Mucosa of rectum (tissue), 2 donors: ENCODE data around the gene CTCF.

Experiments used
- H3K27ac ChIP-seq, 2 donors: one replicate each; pipeline ENCODE4 v1.7.0; 2013; ENCODE audit warnings: inconsistent platforms in 2 of 2, low read depth in 2 of 2, low read length in 2 of 2
- H3K27me3 ChIP-seq, 2 donors: one replicate each; pipeline ENCODE4 v1.7.0; 2013; ENCODE audit warnings: low read length in 2 of 2; ENCODE audit not compliant: control insufficient read depth in 2 of 2, insufficient read depth in 2 of 2
- H3K36me3 ChIP-seq, 2 donors: one replicate each; pipeline ENCODE4 v1.7.0; 2013; ENCODE audit warnings: low read length in 2 of 2; ENCODE audit not compliant: control insufficient read depth in 2 of 2, insufficient read depth in 2 of 2
- H3K4me1 ChIP-seq, 2 donors: one replicate each; pipeline ENCODE4 v1.7.0; 2013; ENCODE audit warnings: low read length in 2 of 2, mild to moderate bottlenecking in 1 of 2; ENCODE audit not compliant: control insufficient read depth in 2 of 2, insufficient read depth in 2 of 2
- H3K4me3 ChIP-seq, 2 donors: one replicate each; pipeline ENCODE4 v1.7.0; 2013; ENCODE audit warnings: low read length in 2 of 2
- H3K9ac ChIP-seq, 2 donors: one replicate each; pipeline ENCODE4 v1.7.0; 2013; ENCODE audit warnings: low read length in 2 of 2, low read depth in 1 of 2, mild to moderate bottlenecking in 1 of 2
- H3K9me3 ChIP-seq, 2 donors: one replicate each; pipeline ENCODE4 v1.7.0; 2013; ENCODE audit warnings: low read length in 2 of 2; ENCODE audit not compliant: control insufficient read depth in 2 of 2
- donor health status: healthy.
- donor health status: Normal muscosa, but diverticular disease.

The CTCF gene

GRCh38 chr16:67662653-67663010 is 100.3 kb downstream of the CTCF start:
- Histone ChIP-seq H3K4me3 (no peak overlapping the region), H3K36me3 (peaks cover 0 to 2% of the 10 kb centered on the region in 2 donors), H3K4me1 (peaks cover 30 to 33% of the 10 kb centered on the region in 2 donors), H3K9me3 (no peaks in the 10 kb centered on the region), H3K9ac (no peak overlapping the region), H3K27ac (no peak overlapping the region), H3K27me3 (no peaks in the 10 kb centered on the region)

- H3K4me1 ChIP-seq: peaks cover 37 to 39% of the 10 kb centered on the region in 2 donors
- no peaks in the 10 kb centered on the region for H3K27me3 ChIP-seq
- no peaks in the 10 kb centered on the region for H3K9me3 ChIP-seq
- no peak overlapping the region for H3K27ac ChIP-seq
- H3K4me3 ChIP-seq: no peak overlapping the region
- H3K9ac ChIP-seq: no peak overlapping the region
- H3K36me3 ChIP-seq: no peaks in the 10 kb centered on the region
These were observed 101.0 kb downstream of the CTCF start for GRCh38 chr16:67663151-67663876.

- Histone ChIP-seq H3K4me1 (peaks cover 38 to 41% of the 10 kb centered on the region in 2 donors), H3K4me3 (no peak overlapping the region), H3K9ac (no peak overlapping the region), H3K27me3 (no peaks in the 10 kb centered on the region), H3K36me3 (no peaks in the 10 kb centered on the region), H3K27ac (no peak overlapping the region), H3K9me3 (no peaks in the 10 kb centered on the region)
These were observed 101.5 kb downstream of the CTCF start for GRCh38 chr16:67663877-67664222.

DNA sequence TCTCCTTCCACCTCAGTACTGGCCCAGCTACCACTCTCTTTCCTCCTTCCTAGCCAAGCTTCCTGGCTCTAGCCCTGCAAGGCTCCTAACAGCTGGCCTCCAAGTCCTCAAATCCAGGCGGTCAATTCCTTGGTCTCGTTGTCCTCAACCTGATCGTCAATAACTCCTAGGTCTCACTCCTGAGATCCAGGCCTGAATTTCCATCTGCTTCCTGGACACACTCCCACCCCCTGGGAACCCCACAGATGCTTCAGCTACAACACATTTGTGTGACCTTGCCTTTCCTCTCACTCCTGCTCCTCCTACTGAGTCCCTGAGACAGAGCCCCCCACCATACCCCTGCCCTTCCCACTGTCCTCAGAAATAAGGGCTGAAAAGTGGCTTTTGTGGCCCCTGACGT is 101.9 kb downstream of the CTCF start:
- no peaks in the 10 kb centered on the region for H3K27me3 ChIP-seq
- no peak overlapping the region for H3K27ac ChIP-seq
- no peaks in the 10 kb centered on the region for H3K36me3 ChIP-seq
- no peak overlapping the region for H3K4me3 ChIP-seq
- no peaks in the 10 kb centered on the region for H3K9me3 ChIP-seq
- peaks cover 35 to 39% of the 10 kb centered on the region in 2 donors for H3K4me1 ChIP-seq
- no peak overlapping the region for H3K9ac ChIP-seq

GRCh38 chr16:67664871-67665270 is 102.5 kb downstream of the CTCF start:
- peaks cover 31 to 33% of the 10 kb centered on the region in 2 donors for H3K4me1 ChIP-seq
- H3K27me3 ChIP-seq: no peaks in the 10 kb centered on the region
- H3K27ac ChIP-seq: no peak overlapping the region
- no peaks in the 10 kb centered on the region for H3K9me3 ChIP-seq
- H3K4me3 ChIP-seq: no peak overlapping the region
- H3K9ac ChIP-seq: no peak overlapping the region
- H3K36me3 ChIP-seq: no peaks in the 10 kb centered on the region

DNA sequence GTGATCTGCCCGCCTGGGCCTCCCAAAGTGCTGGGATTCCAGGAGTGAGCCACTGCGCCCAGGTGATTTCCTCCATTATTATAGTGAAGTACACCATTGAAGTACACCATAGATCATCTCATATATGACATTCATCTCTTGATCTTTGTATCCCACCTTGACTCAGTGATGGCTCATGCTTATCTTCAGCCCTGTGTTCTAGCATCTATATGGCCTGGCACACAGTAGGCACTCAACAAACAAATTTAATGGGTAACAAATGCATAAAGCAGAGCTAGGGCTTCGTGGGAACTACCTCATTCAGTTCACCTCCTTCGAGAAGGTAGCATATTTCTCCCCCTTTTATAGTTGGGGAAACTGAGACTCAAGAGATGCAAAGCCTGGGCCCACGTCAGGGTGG is 103.3 kb downstream of the CTCF start:
- Histone ChIP-seq H3K9ac (peak overlapping the region in 1 of 2 donors; percentile 29), H3K27me3 (no peaks in the 10 kb centered on the region), H3K9me3 (no peaks in the 10 kb centered on the region), H3K4me3 (peak overlapping the region; percentile 57 to 68), H3K27ac (no peak overlapping the region), H3K36me3 (no peaks in the 10 kb centered on the region), H3K4me1 (peaks cover 29 to 30% of the 10 kb centered on the region in 2 donors)

- no peaks in the 10 kb centered on the region for H3K36me3 ChIP-seq
- H3K27me3 ChIP-seq: no peaks in the 10 kb centered on the region
- no peaks in the 10 kb centered on the region for H3K9me3 ChIP-seq
- H3K9ac ChIP-seq: peak overlapping the region in 1 of 2 donors; percentile 62
- peaks cover 27 to 28% of the 10 kb centered on the region in 2 donors for H3K4me1 ChIP-seq
- H3K27ac ChIP-seq: peak overlapping the region in 1 of 2 donors; percentile 74
- H3K4me3 ChIP-seq: peak overlapping the region; percentile 68 to 71
These were observed 103.8 kb downstream of the CTCF start for GRCh38 chr16:67666032-67666551.

DNA sequence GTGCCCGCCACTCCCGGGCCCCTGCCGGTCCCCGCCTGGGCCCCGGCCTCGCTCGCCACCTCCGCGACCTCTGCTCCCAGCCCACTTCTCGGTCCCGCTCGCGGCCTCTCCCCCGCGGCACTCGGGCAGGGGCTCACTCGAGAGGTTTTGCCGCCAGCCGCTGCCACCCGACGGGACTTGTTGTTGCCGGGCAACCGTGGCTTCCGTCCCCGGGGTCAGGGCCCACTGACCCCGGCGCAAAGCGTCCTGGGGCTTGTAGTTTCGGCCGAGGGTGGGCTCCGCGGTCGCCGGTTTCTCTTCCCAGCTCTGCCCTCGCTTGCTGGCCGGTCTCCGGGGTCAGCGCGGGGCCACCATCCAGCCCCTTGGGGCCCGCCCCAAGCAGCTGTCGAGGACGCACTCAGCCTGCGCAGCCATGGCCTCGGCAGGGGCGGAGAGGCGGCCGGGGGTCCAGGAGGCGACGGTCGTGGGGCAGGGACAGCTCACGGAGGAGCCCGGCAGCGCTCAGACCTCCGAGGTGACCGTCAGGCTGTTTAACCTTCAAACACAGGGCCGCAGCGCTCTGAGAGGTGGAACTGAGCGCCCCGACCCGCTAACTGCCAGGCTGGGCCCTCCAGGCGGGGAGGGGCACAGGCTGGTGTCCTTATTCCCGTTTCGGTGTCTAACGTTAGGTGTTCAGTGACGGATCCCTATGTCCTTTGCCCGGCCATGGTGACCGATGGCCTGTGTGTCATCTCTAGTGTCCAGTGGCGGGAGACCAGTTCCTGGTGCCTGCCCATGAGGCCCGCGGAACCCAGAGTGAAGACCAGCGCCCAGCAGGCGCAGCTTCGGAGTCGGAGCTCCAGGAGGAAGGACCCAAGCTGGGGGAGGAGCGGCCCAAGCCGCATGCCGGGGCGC is 104.5 kb downstream of the CTCF start, which contains the start of the genes C16orf86 and ENKD1:
Gene C16orf86 (plus strand): TSS at position 256 of the 894 bp plus-strand sequence. CDS start 157 bp downstream, at position 413.
Gene ENKD1 (minus strand): TSS at position 192 of the 894 bp plus-strand sequence. CDS start 308 bp downstream, outside the sequence.
- Histone ChIP-seq H3K4me3 (peak within 1 kb of the TSS; percentile 68 to 71), H3K27me3 (no peaks in the 10 kb centered on the region), H3K27ac (peak within 1 kb of the TSS; percentile 62 to 74), H3K36me3 (no peaks in the 10 kb centered on the region), H3K4me1 (peaks cover 20 to 22% of the 10 kb centered on the region in 2 donors), H3K9me3 (no peaks in the 10 kb centered on the region), H3K9ac (peak within 1 kb of the TSS; percentile 62 to 77)

DNA sequence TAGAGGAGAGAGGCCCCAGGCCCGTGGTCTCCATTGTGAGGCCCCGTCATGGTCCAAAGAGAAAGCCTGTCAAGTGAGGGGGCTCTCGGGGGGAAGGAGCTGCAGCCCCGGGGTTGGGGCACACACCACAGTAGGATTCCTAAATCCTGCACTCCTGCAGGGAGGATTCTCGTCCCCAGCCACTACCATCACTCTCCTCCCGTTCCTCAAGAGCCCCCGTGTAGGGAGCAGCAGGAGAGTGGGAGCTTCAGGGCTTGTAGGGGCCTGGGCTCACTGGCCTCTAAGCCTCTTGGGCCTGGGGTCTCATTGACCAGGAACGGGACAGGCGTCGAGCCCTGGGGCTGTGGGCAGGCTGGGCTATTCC is 105.1 kb downstream of the CTCF start:
- Histone ChIP-seq H3K4me3 (peak overlapping the region; percentile 68 to 71), H3K9me3 (no peaks in the 10 kb centered on the region), H3K4me1 (peaks cover 20 to 23% of the 10 kb centered on the region in 2 donors), H3K27ac (peak overlapping the region; percentile 62 to 74), H3K9ac (peak overlapping the region; percentile 24 to 62), H3K27me3 (no peaks in the 10 kb centered on the region), H3K36me3 (no peaks in the 10 kb centered on the region)
